A549 (cell line): ENCODE results near the gene FAM98C. TPM values are rescaled to one million over a fixed set of nuclear protein-coding genes. Genes with fewer than 3 reads are reported as not detected.

Experiments
- ATAC-seq, 2 experiments: fragments of 200-7000 bp in 1 of 2; fragments of >200 bp in 1 of 2; cut with Nextera tagmentation in 1 of 2; cut with Tn5 transposase in 1 of 2; 3 replicates each; pipeline versions ENCODE4 v1.8.0 to v1.9.1; 2018 to 2020; ENCODE audit warnings: mild to moderate bottlenecking in 1 of 2, moderate library complexity in 1 of 2
- CTCF ChIA-PET: fragments of 300-600 bp; sonication (Branson Sonifier 250); formaldehyde crosslinking; extraction: SDS; loops from one replicate; lab custom pipeline; 2021; ENCODE audit warnings: antibody characterized with exemption, inconsistent platforms; lab: Yijun Ruan, JAX
- POLR2A ChIA-PET: fragments of 350-600 bp; formaldehyde crosslinking; extraction: SDS; loops from one replicate; lab custom pipeline; 2021; ENCODE audit warnings: antibody characterized with exemption, inconsistent platforms; lab: Yijun Ruan, JAX
- DNase-seq, 2 experiments: peaks; one replicate each; pipeline versions ENCODE4 v3.0.0 to v3.0.0-alpha.2; 2011 to 2016; ENCODE audit warnings: low read depth in 1 of 2, low spot score in 1 of 2
- FAIRE-seq: peaks from 2 replicates; lab custom pipeline; 2011; peaks lifted over from hg19 to GRCh38; lab: Jason Lieb, UNC
- H3K27ac ChIP-seq, 2 experiments: fragments of >200 bp; sonication (Bioruptor Twin); formaldehyde crosslinking; 3 replicates each; pipeline ENCODE4 v1.5.1; 2016 to 2017
- H3K4me1 ChIP-seq: fragments of >200 bp; sonication (Bioruptor Twin); formaldehyde crosslinking; 3 replicates; pipeline ENCODE4 v1.6.1; 2016
- H3K4me2 ChIP-seq: fragments of >200 bp; sonication (Bioruptor Twin); formaldehyde crosslinking; 3 replicates; pipeline ENCODE4 v1.6.1; 2016
- H3K4me3 ChIP-seq: fragments of >200 bp; sonication (Bioruptor Twin); formaldehyde crosslinking; 3 replicates; pipeline ENCODE4 v1.5.1; 2016
- H3K9me3 ChIP-seq: fragments of >200 bp; sonication (Bioruptor Twin); formaldehyde crosslinking; 3 replicates; pipeline ENCODE4 v1.6.1; 2016
- BHLHE40 ChIP-seq: IDR thresholded peaks from 2 replicates; pipeline ENCODE4 v1.6.1; 2012; ENCODE audit warnings: low read depth, low read length, inconsistent platforms
- CBX2 ChIP-seq: fragments of 200-600 bp; sonication (generic); IDR thresholded peaks from 2 replicates; pipeline ENCODE4 v1.6.1; 2016; ENCODE audit warnings: low read depth, mild to moderate bottlenecking, borderline replicate concordance
- CBX8 ChIP-seq: fragments of 200-600 bp; sonication (generic); IDR thresholded peaks from 2 replicates; pipeline ENCODE4 v1.6.1; 2016
- CHD2 ChIP-seq: fragments of 150-350 bp; IDR thresholded peaks from 2 replicates; pipeline ENCODE4 v1.6.1; 2014; ENCODE audit warnings: low read length; ENCODE audit not compliant: partially characterized antibody
- EP300 ChIP-seq, 2 experiments: fragments of >200 bp; sonication (Bioruptor Twin); formaldehyde crosslinking; IDR thresholded peaks; 2 replicates in 1 of 2; 3 replicates in 1 of 2; pipeline ENCODE4 v1.6.1; 2016 to 2017
- FOSB ChIP-seq: fragments of 250-450 bp; sonication (Bioruptor Pico); IDR thresholded peaks from 2 replicates; pipeline ENCODE4 v1.5.0; 2020; ENCODE audit warnings: mild to moderate bottlenecking, moderate library complexity
- FOSL2 ChIP-seq, 2 experiments: fragments of 450-650 bp in 1 of 2; fragments of >200 bp in 1 of 2; sonication (Bioruptor Twin) in 1 of 2; formaldehyde crosslinking; IDR thresholded peaks; 2 replicates each; pipeline versions ENCODE4 v1.5.0 to v1.6.1; 2016 to 2020; ENCODE audit warnings: mild to moderate bottlenecking in 1 of 2, moderate library complexity in 1 of 2
- FOXS1 ChIP-seq: fragments of 250-450 bp; sonication (Bioruptor Pico); IDR thresholded peaks from 2 replicates; pipeline ENCODE4 v1.5.0; 2020; ENCODE audit warnings: mild to moderate bottlenecking, moderate library complexity
- HDAC2 ChIP-seq: fragments of 200-600 bp; sonication (generic); IDR thresholded peaks from 2 replicates; pipeline ENCODE4 v1.6.1; 2016
- HEYL ChIP-seq: fragments of 250-450 bp; sonication (Bioruptor Pico); IDR thresholded peaks from 2 replicates; pipeline ENCODE4 v1.8.0; 2021; ENCODE audit warnings: mild to moderate bottlenecking, moderate library complexity
- HOXA7 ChIP-seq: fragments of 250-450 bp; sonication (Bioruptor Pico); IDR thresholded peaks from 2 replicates; pipeline ENCODE4 v1.5.0; 2020; ENCODE audit warnings: mild to moderate bottlenecking, moderate library complexity
- HOXB13 ChIP-seq: fragments of 250-450 bp; sonication (Bioruptor Pico); IDR thresholded peaks from 2 replicates; pipeline ENCODE4 v1.5.0; 2020; ENCODE audit warnings: low read depth, mild to moderate bottlenecking, moderate library complexity
- HOXB5 ChIP-seq: fragments of 250-450 bp; sonication (Bioruptor Pico); IDR thresholded peaks from 2 replicates; pipeline ENCODE4 v1.5.0; 2020; ENCODE audit warnings: mild to moderate bottlenecking, moderate library complexity
- JUN ChIP-seq, 2 experiments: fragments of >200 bp; sonication (Bioruptor Twin); formaldehyde crosslinking; IDR thresholded peaks; 2 replicates in 1 of 2; 3 replicates in 1 of 2; pipeline ENCODE4 v1.6.1; 2016 to 2017
- JUNB ChIP-seq: fragments of >200 bp; sonication (Bioruptor Twin); formaldehyde crosslinking; IDR thresholded peaks from 2 replicates; pipeline ENCODE4 v1.6.1; 2016
- MYC ChIP-seq: IDR thresholded peaks from 2 replicates; pipeline ENCODE4 v1.6.1; 2012; ENCODE audit warnings: mild to moderate bottlenecking, inconsistent platforms, low read length, improper control_type of control experiment, borderline replicate concordance
- NPAS2 ChIP-seq: fragments of 250-450 bp; sonication (Bioruptor Pico); IDR thresholded peaks from 2 replicates; pipeline ENCODE4 v1.8.0; 2022; ENCODE audit warnings: mild to moderate bottlenecking, moderate library complexity, borderline replicate concordance
- NR3C1 ChIP-seq: fragments of >200 bp; sonication (Bioruptor Twin); formaldehyde crosslinking; IDR thresholded peaks from 3 replicates; pipeline ENCODE4 v1.6.1; 2017
- PHF8 ChIP-seq: fragments of 200-600 bp; sonication (generic); IDR thresholded peaks from 2 replicates; pipeline ENCODE4 v1.6.1; 2016; ENCODE audit warnings: low read depth, mild to moderate bottlenecking, antibody characterized with exemption, moderate library complexity, borderline replicate concordance
- POLR2A ChIP-seq: IDR thresholded peaks from 2 replicates; pipeline ENCODE4 v1.6.1; 2012; ENCODE audit warnings: mild to moderate bottlenecking, low read length
- POLR2AphosphoS2 ChIP-seq: conservative IDR thresholded peaks from 2 replicates; pipeline ENCODE4 v1.6.1; 2012; ENCODE audit warnings: low read length, improper control_type of control experiment, inconsistent platforms
- RARB ChIP-seq: fragments of 250-450 bp; sonication (Bioruptor Pico); IDR thresholded peaks from 2 replicates; pipeline ENCODE4 v1.8.0; 2021; ENCODE audit warnings: mild to moderate bottlenecking, moderate library complexity
- RFX5 ChIP-seq: fragments of 450-650 bp; IDR thresholded peaks from 2 replicates; pipeline ENCODE4 v1.7.1; 2014; ENCODE audit warnings: antibody characterized with exemption, mild to moderate bottlenecking, moderate library complexity
- RNF2 ChIP-seq: fragments of 200-600 bp; sonication (generic); IDR thresholded peaks from 2 replicates; pipeline ENCODE4 v1.6.1; 2016; ENCODE audit warnings: low read depth, mild to moderate bottlenecking, antibody characterized with exemption, moderate library complexity, borderline replicate concordance
- SMC3 ChIP-seq: fragments of >200 bp; sonication (Bioruptor Twin); formaldehyde crosslinking; IDR thresholded peaks from 3 replicates; pipeline ENCODE4 v1.6.1; 2018; ENCODE audit warnings: inconsistent platforms
- ZFP36 ChIP-seq: fragments of 450-650 bp; IDR thresholded peaks from 2 replicates; pipeline ENCODE4 v1.6.1; 2014; ENCODE audit warnings: borderline replicate concordance; ENCODE audit not compliant: partially characterized antibody
- ZNF302 ChIP-seq: fragments of 250-450 bp; sonication (Bioruptor Pico); IDR thresholded peaks from 2 replicates; pipeline ENCODE4 v1.9.0; 2021; ENCODE audit warnings: inconsistent platforms, mild to moderate bottlenecking, moderate library complexity
- WGBS: methylation state at CpG from one replicate; pipeline ENCODE4 v1.1.6; 2017; ENCODE audit errors: missing lambda C conversion rate; 5-methylcytosine and 5-hydroxymethylcytosine counted together
- polyA plus RNA-seq, 4 experiments: library from polyadenylated mRNA; depleted of rRNA in 3 of 4; stranded (reverse); fragments of >200 nt; fragmentation: RNase III in 1 of 4; extraction: RNeasy Plus Mini Kit Qiagen cat#74134 plus additional on column Dnase treatment in 1 of 4; gene quantifications; 2 replicates in 3 of 4; 3 replicates in 1 of 4; pipeline ENCODE4 v1.2.3, GENCODE V29; 2011 to 2017
- TF ChIP-seq, protein P1 (sequence below): fragments of >200 bp; sonication (Bioruptor Twin); formaldehyde crosslinking; IDR thresholded peaks from 2 replicates; pipeline ENCODE4 v1.6.1; 2016
- TF ChIP-seq, protein P2 (sequence below): IDR thresholded peaks from 2 replicates; pipeline ENCODE4 v1.6.1; 2012
- TF ChIP-seq, protein P3 (sequence below): fragments of >200 bp; sonication (Bioruptor Twin); formaldehyde crosslinking; IDR thresholded peaks from 3 replicates; pipeline ENCODE4 v1.6.1; 2016
- TF ChIP-seq, protein P4 (sequence below): IDR thresholded peaks from 2 replicates; pipeline ENCODE4 v1.6.1; 2012
- TF ChIP-seq, protein P5 (sequence below): IDR thresholded peaks from 2 replicates; pipeline ENCODE4 v1.6.1; 2012; ENCODE audit warnings: low read depth, borderline replicate concordance

The FAM98C gene
- polyA plus RNA-seq, 2 of the 4 experiments (the other 2 are of a cell fraction): 12.8 to 20.4 TPM

DNA sequence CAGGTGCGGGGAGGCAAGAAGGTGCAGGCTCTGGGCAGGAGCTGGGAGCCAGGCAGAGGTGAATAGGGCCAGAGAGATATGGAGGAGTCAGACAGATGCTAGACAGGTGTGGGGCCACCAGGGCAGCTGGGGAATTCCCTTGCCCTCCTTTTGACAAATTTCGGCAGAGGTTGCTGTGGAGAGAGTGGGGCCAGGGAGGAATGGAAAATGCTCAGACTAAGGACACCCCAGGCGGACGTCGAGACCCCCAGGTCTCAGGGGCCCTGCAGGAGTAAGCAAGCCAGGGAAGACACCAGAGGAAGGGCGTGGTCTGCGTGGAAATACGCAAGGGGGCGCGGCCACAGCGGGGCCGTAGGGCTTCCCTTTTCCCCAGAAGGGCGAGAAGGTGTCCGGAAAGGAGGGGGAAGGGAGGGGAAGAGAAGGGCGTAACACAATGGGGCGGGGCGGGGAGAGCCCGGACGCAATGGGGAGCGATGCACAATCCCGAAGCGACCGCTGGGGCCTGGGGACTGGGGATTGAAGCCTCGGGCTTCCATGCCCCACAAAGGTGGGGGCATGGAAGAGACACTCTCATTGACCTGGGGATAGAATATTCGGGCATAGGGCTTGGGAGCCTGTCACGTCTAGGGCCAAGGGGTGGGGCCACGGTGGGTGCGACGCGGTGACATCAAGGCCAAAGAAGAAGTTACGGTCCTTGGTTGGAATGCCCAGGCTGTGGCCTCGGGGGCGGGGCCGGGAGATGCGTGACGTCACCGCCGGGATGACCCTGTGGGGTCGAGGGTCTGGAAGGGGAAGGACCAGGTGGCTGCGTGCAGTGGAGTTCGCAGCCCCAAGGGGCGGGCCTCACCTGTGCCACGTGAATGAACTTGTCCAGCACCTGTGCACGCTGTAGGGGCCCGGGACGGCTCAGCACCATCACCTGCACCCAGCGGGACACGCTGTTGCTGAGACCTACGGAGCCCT lies 14.9 kb downstream of the FAM98C start:
- Histone ChIP-seq H3K9me3 (no peaks in the 10 kb centered on the region), H3K27ac (peak overlapping the region; percentile 20 to 77; a peak in 5 of 6 replicates), H3K4me2 (peak overlapping the region; percentile 89), H3K4me1 (peaks cover 9% of the 10 kb centered on the region; the same call in 2 of the 3 replicates), H3K4me3 (peak overlapping the region; percentile 44)
- DNase-seq (peak; percentile 74 to 92), ATAC-seq (peak; percentile 77 to 86), FAIRE-seq (peak; percentile 67)
- no peak for TF ChIP-seq HOXB5 (CRISPR knock-in tag)
- TF ChIP-seq ZNF302: no peak
- no peak for TF ChIP-seq FOXS1 (CRISPR knock-in tag)
- TF ChIP-seq POLR2AphosphoS2: no peak
- TF ChIP-seq ZFP36: no peak
- TF ChIP-seq, protein P1, sequence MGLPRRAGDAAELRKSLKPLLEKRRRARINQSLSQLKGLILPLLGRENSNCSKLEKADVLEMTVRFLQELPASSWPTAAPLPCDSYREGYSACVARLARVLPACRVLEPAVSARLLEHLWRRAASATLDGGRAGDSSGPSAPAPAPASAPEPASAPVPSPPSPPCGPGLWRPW: no peak
- TF ChIP-seq CBX8: no peak
- TF ChIP-seq JUN (IDR thresholded peaks at IDR 0.05): peak in 1 of 2 experiments; percentile 29; a peak in 1 of 5 replicates
- TF ChIP-seq FOSL2 (IDR thresholded peaks at IDR 0.05): no peak
- TF ChIP-seq FOSL2 (CRISPR knock-in tag; IDR thresholded peaks at IDR 0.05): 0 out of 2 replicates have a peak, but pooled peaks have one; percentile 4
- TF ChIP-seq, protein P2, sequence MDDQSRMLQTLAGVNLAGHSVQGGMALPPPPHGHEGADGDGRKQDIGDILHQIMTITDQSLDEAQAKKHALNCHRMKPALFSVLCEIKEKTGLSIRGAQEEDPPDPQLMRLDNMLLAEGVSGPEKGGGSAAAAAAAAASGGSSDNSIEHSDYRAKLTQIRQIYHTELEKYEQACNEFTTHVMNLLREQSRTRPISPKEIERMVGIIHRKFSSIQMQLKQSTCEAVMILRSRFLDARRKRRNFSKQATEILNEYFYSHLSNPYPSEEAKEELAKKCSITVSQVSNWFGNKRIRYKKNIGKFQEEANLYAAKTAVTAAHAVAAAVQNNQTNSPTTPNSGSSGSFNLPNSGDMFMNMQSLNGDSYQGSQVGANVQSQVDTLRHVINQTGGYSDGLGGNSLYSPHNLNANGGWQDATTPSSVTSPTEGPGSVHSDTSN: no peak
- TF ChIP-seq HDAC2: no peak
- no peak for TF ChIP-seq POLR2A
- TF ChIP-seq PHF8: no peak
- TF ChIP-seq NPAS2 (CRISPR knock-in tag): 0 out of 2 replicates have a peak, but pooled peaks have one; percentile 11
- TF ChIP-seq, protein P3, sequence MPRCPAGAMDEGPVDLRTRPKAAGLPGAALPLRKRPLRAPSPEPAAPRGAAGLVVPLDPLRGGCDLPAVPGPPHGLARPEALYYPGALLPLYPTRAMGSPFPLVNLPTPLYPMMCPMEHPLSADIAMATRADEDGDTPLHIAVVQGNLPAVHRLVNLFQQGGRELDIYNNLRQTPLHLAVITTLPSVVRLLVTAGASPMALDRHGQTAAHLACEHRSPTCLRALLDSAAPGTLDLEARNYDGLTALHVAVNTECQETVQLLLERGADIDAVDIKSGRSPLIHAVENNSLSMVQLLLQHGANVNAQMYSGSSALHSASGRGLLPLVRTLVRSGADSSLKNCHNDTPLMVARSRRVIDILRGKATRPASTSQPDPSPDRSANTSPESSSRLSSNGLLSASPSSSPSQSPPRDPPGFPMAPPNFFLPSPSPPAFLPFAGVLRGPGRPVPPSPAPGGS: no peak
- TF ChIP-seq HOXB13 (CRISPR knock-in tag): no peak
- TF ChIP-seq JUNB: no peak
- TF ChIP-seq NR3C1: no peak
- TF ChIP-seq HOXA7 (CRISPR knock-in tag): no peak
- TF ChIP-seq, protein P4, sequence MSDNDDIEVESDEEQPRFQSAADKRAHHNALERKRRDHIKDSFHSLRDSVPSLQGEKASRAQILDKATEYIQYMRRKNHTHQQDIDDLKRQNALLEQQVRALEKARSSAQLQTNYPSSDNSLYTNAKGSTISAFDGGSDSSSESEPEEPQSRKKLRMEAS: 0 out of 2 replicates have a peak, but pooled peaks have one; percentile 12
- TF ChIP-seq BHLHE40: no peak
- no peak for TF ChIP-seq RFX5
- TF ChIP-seq CBX2: no peak
- no peak for TF ChIP-seq HEYL
- no peak for TF ChIP-seq RARB (CRISPR knock-in tag)
- TF ChIP-seq RNF2: no peak
- 15% methylated on average over 48 of the region's 49 CpGs for WGBS
- ChIA-PET CTCF (interaction anchor here (1.1 to 11.1 kb wide), 5 partner anchors 10 to 558 kb away, joined by 3 to 153 read pairs (median 6); partner anchors contain the start of gene FAM98C), POLR2A (no interaction called here)

DNA sequence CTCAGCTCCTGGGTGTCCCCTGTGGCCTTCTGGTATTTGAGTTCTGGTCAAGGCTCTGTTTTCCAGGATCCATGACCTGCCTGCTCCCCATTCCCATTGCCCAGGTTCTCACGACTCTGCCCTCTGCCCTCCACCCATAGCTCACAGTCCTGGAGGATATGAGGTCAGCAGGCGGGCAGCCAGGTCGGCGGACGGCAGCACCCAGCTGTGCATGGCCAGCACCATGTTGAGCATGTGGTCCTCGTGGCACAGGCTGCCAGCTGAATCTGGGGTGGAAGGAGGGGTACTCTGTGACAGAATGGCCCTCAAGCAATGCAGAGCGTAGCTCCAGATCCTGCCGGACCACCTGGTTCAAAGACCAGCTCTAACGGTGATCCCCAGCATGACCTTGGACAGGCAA lies 18.0 kb downstream of the FAM98C start:
- H3K4me3 ChIP-seq: no peak overlapping the region
- CTCF ChIA-PET: interaction anchor here (0.8 to 11.1 kb wide), 7 partner anchors 9 to 518 kb away, joined by 3 to 116 read pairs (median 3); partner anchors contain the start of gene FAM98C

More for the DNA sequence above, 18.0 kb downstream of the FAM98C start:
- 72% methylated on average over 9 of the region's 9 CpGs for WGBS
- Histone ChIP-seq H3K27ac (no peak overlapping the region), H3K9me3 (no peaks in the 10 kb centered on the region), H3K4me1 (peaks cover 9% of the 10 kb centered on the region; the same call in 2 of the 3 replicates), H3K4me2 (no peak overlapping the region)
- TF ChIP-seq CHD2: no peak
- no peak for TF ChIP-seq EP300 (IDR thresholded peaks at IDR 0.05)
- no peak for TF ChIP-seq MYC
- no peak for TF ChIP-seq BHLHE40
- no peak for TF ChIP-seq CBX2
- TF ChIP-seq FOSB: no peak
- TF ChIP-seq HDAC2: no peak
- no peak for TF ChIP-seq SMC3
- TF ChIP-seq, protein P5, sequence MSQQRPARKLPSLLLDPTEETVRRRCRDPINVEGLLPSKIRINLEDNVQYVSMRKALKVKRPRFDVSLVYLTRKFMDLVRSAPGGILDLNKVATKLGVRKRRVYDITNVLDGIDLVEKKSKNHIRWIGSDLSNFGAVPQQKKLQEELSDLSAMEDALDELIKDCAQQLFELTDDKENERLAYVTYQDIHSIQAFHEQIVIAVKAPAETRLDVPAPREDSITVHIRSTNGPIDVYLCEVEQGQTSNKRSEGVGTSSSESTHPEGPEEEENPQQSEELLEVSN: no peak
- POLR2A ChIA-PET: no interaction called here
- ATAC-seq: no peak
- no peak for DNase-seq
- FAIRE-seq: no peak
